Cardiac fibroblast (primary cell): ENCODE data around the gene VKORC1.

Experiments
- DNase-seq, 2 donors: peaks; one replicate each; pipeline versions ENCODE4 v3.0.0 to v3.0.0-alpha.2; 2010; ENCODE audit warnings: low read depth in 2 of 2
- H3K4me3 ChIP-seq, 2 donors: replicated peaks in 1 of 2; 1 replicate in 1 of 2; 2 replicates in 1 of 2; pipeline ENCODE4 v1.5.1; 2011; ENCODE audit warnings: low read depth in 2 of 2, low read length in 2 of 2, mild to moderate bottlenecking in 2 of 2, moderate library complexity in 1 of 2
- TF ChIP-seq, protein P1 (sequence below): IDR thresholded peaks from one replicate; pipeline ENCODE4 v1.5.1; 2011; ENCODE audit warnings: low read depth, mild to moderate bottlenecking, low read length, inconsistent platforms

VKORC1 gene

DNA sequence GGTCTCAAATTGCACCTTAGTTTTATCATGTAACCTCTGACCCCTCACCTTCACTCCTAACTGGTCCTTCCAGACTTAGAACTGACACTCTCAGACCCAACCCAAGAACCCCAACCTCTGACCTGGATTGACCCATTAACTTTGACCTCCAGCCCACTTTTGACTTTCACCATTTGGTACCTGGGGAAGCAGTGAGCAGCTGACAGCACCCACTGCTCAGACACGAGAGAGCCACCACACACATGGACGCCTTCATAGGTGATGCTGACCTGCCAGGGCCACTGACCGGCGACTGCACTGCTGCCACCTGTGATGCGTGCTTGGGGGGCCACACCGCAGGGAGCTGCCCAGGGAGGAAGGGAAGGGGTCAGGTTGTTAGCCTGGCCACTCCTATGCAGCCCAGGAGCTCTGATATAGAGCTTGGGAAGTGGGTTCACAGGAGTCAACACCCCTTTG is 38.5 kb upstream of the VKORC1 start:
- TF ChIP-seq, protein P1, sequence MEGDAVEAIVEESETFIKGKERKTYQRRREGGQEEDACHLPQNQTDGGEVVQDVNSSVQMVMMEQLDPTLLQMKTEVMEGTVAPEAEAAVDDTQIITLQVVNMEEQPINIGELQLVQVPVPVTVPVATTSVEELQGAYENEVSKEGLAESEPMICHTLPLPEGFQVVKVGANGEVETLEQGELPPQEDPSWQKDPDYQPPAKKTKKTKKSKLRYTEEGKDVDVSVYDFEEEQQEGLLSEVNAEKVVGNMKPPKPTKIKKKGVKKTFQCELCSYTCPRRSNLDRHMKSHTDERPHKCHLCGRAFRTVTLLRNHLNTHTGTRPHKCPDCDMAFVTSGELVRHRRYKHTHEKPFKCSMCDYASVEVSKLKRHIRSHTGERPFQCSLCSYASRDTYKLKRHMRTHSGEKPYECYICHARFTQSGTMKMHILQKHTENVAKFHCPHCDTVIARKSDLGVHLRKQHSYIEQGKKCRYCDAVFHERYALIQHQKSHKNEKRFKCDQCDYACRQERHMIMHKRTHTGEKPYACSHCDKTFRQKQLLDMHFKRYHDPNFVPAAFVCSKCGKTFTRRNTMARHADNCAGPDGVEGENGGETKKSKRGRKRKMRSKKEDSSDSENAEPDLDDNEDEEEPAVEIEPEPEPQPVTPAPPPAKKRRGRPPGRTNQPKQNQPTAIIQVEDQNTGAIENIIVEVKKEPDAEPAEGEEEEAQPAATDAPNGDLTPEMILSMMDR: no peak
- H3K4me3 ChIP-seq: no peak overlapping the region
- DNase-seq: no peak

GRCh38 chr16:31132303-31132979 is 37.8 kb upstream of the VKORC1 start:
- DNase-seq: no peak
- TF ChIP-seq, protein P1: no peak
- H3K4me3 ChIP-seq: no peak overlapping the region

- no peak overlapping the region for H3K4me3 ChIP-seq
- TF ChIP-seq, protein P1: no peak
These were observed 37.3 kb upstream of the VKORC1 start for GRCh38 chr16:31131841-31132271.

GRCh38 chr16:31131416-31131815 is 36.8 kb upstream of the VKORC1 start:
- TF ChIP-seq, protein P1: no peak
- no peak for DNase-seq
- no peak overlapping the region for H3K4me3 ChIP-seq

More at GRCh38 chr16:31131841-31132271, 37.3 kb upstream of the VKORC1 start:
- DNase-seq: no peak

GRCh38 chr16:31130899-31131298 is 36.3 kb upstream of the VKORC1 start:
- DNase-seq: no peak
- H3K4me3 ChIP-seq: no peak overlapping the region
- TF ChIP-seq, protein P1: no peak

DNA sequence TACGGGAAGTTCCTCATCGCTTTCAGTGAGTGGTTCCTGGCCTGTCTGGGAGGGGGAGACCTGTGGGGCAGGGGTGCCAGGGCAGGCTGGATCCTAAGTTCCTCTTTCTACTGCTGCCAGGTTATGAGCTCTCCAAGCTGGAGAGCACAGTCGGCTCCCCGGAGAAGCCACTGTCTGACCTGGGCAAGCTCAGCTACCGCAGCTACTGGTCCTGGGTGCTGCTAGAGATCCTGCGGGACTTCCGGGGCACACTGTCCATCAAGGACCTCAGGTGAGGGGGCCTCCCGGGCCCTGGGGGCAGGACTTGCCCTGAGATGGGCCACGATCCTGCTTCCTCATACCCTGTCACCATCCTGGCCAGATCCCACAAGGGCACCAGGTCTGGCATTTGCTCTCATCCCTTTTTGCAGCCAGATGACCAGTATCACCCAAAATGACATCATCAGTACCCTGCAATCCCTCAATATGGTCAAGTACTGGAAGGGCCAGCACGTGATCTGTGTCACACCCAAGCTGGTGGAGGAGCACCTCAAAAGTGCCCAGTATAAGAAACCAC is 35.8 kb upstream of the VKORC1 start:
- H3K4me3 ChIP-seq: no peak overlapping the region
- DNase-seq: no peak
- TF ChIP-seq, protein P1: no peak
